SK-N-MC (cell line): ENCODE results near the gene CATSPERE.

Experiments
- DNase-seq: peaks from one replicate; pipeline ENCODE4 v3.0.0-alpha.2; 2011; ENCODE audit warnings: low read depth, low spot score
- H3K27ac ChIP-seq: fragments of 200-600 bp; sonication (generic); 2 replicates; pipeline ENCODE4 v1.5.1; 2016; ENCODE audit warnings: mixed run types
- H3K36me3 ChIP-seq: fragments of 200-600 bp; sonication (generic); 2 replicates; pipeline ENCODE4 v1.6.1; 2017; ENCODE audit warnings: antibody characterized with exemption, low read length, mixed read lengths; ENCODE audit not compliant: insufficient read depth
- H3K4me3 ChIP-seq: fragments of 200-600 bp; sonication (generic); 2 replicates; pipeline ENCODE4 v1.5.1; 2016
- H3K9ac ChIP-seq: fragments of 200-600 bp; sonication (generic); 2 replicates; pipeline ENCODE4 v1.8.0; 2017; ENCODE audit warnings: mixed run types, mixed read lengths; ENCODE audit not compliant: insufficient read length
- H3K9me3 ChIP-seq: fragments of 200-600 bp; sonication (generic); 2 replicates; pipeline ENCODE4 v1.6.1; 2017; ENCODE audit warnings: low read depth, mild to moderate bottlenecking, antibody characterized with exemption, low read length, moderate library complexity, mixed read lengths
- EZH2 ChIP-seq: fragments of 200-600 bp; sonication (generic); IDR thresholded peaks from one replicate; pipeline ENCODE4 v1.6.1; 2017; ENCODE audit warnings: antibody characterized with exemption
- FOXP2 ChIP-seq: optimal IDR thresholded peaks from 2 replicates; pipeline ENCODE3; 2011; ENCODE audit warnings: mild to moderate bottlenecking, moderate library complexity; ENCODE audit not compliant: insufficient read depth; ENCODE audit errors: extremely low read length, control extremely low read depth
- POLR2AphosphoS5 ChIP-seq: IDR thresholded peaks from 2 replicates; pipeline ENCODE4 v1.6.1; 2012; ENCODE audit warnings: mild to moderate bottlenecking, low read depth, low read length, borderline replicate concordance

CATSPERE gene

GRCh38 chr1:244583358-244583982 is 122.4 kb downstream of the CATSPERE start:
- H3K4me3 ChIP-seq = no peak overlapping the region
- TF ChIP-seq POLR2AphosphoS5 = no peak
- TF ChIP-seq EZH2 = no peak
- no peak for TF ChIP-seq FOXP2
- no peak overlapping the region for H3K9ac ChIP-seq
- no peak overlapping the region for H3K27ac ChIP-seq
- H3K9me3 ChIP-seq = no peaks in the 10 kb centered on the region
- no peak for DNase-seq
- no peaks in the 10 kb centered on the region for H3K36me3 ChIP-seq

- TF ChIP-seq EZH2 = no peak
- TF ChIP-seq POLR2AphosphoS5 = no peak
- TF ChIP-seq FOXP2 = no peak
- Histone ChIP-seq H3K4me3 (no peak overlapping the region), H3K9ac (no peak overlapping the region), H3K36me3 (no peaks in the 10 kb centered on the region), H3K27ac (no peak overlapping the region), H3K9me3 (no peaks in the 10 kb centered on the region)
- no peak for DNase-seq
These were observed 124.8 kb downstream of the CATSPERE start for GRCh38 chr1:244585867-244586266.

GRCh38 chr1:244590670-244591069 is 129.6 kb downstream of the CATSPERE start:
- H3K9ac ChIP-seq = no peak overlapping the region
- no peaks in the 10 kb centered on the region for H3K36me3 ChIP-seq
- no peak overlapping the region for H3K27ac ChIP-seq
- H3K9me3 ChIP-seq = no peaks in the 10 kb centered on the region
- H3K4me3 ChIP-seq = no peak overlapping the region
- DNase-seq = no peak
- TF ChIP-seq EZH2 (no peak), POLR2AphosphoS5 (no peak), FOXP2 (no peak)

- no peak for DNase-seq
- TF ChIP-seq FOXP2 = no peak
- TF ChIP-seq EZH2 = no peak
- TF ChIP-seq POLR2AphosphoS5 = no peak
- no peak overlapping the region for H3K9ac ChIP-seq
- H3K4me3 ChIP-seq = no peak overlapping the region
- no peaks in the 10 kb centered on the region for H3K36me3 ChIP-seq
- no peaks in the 10 kb centered on the region for H3K9me3 ChIP-seq
- H3K27ac ChIP-seq = no peak overlapping the region
These were observed 137.5 kb downstream of the CATSPERE start for GRCh38 chr1:244598611-244599010.

GRCh38 chr1:244599937-244600350 is 138.9 kb downstream of the CATSPERE start:
- TF ChIP-seq FOXP2 (no peak), POLR2AphosphoS5 (no peak), EZH2 (no peak)
- Histone ChIP-seq H3K27ac (no peak overlapping the region), H3K9me3 (no peaks in the 10 kb centered on the region), H3K36me3 (no peaks in the 10 kb centered on the region), H3K9ac (no peak overlapping the region), H3K4me3 (no peak overlapping the region)
- no peak for DNase-seq

GRCh38 chr1:244601336-244601735 is 140.3 kb downstream of the CATSPERE start:
- Histone ChIP-seq H3K4me3 (no peak overlapping the region), H3K9me3 (no peaks in the 10 kb centered on the region), H3K27ac (no peak overlapping the region), H3K9ac (no peak overlapping the region), H3K36me3 (no peaks in the 10 kb centered on the region)
- no peak for DNase-seq
- TF ChIP-seq EZH2 = no peak
- TF ChIP-seq POLR2AphosphoS5 = no peak
- TF ChIP-seq FOXP2 = no peak

- H3K4me3 ChIP-seq = no peak overlapping the region
- no peaks in the 10 kb centered on the region for H3K9me3 ChIP-seq
- H3K27ac ChIP-seq = no peak overlapping the region
- no peak for TF ChIP-seq POLR2AphosphoS5
- TF ChIP-seq FOXP2 = no peak
- TF ChIP-seq EZH2 = no peak
- H3K9ac ChIP-seq = no peak overlapping the region
- no peaks in the 10 kb centered on the region for H3K36me3 ChIP-seq
- DNase-seq = no peak
These were observed 142.4 kb downstream of the CATSPERE start for GRCh38 chr1:244603498-244603897.

GRCh38 chr1:244605835-244606370 is 144.8 kb downstream of the CATSPERE start:
- no peak for DNase-seq
- TF ChIP-seq POLR2AphosphoS5 (no peak), EZH2 (no peak), FOXP2 (no peak)
- no peak overlapping the region for H3K27ac ChIP-seq
- no peak overlapping the region for H3K4me3 ChIP-seq
- no peaks in the 10 kb centered on the region for H3K9me3 ChIP-seq
- no peak overlapping the region for H3K9ac ChIP-seq
- no peaks in the 10 kb centered on the region for H3K36me3 ChIP-seq
